Brain microvascular endothelial cell (primary cell): ENCODE data around the gene AHSG.

ENCODE experiments used
- DNase-seq: peaks from one replicate; pipeline ENCODE4 v3.0.0-alpha.2; 2020
- H3K27ac ChIP-seq: fragments of 250-450 bp; sonication (Bioruptor Pico); 2 replicates; pipeline ENCODE4 v1.5.1; 2020; ENCODE audit warnings: mild to moderate bottlenecking, moderate library complexity
- H3K27me3 ChIP-seq: fragments of 250-450 bp; sonication (Bioruptor Pico); replicated peaks from 2 replicates; pipeline ENCODE4 v1.5.1; 2020; ENCODE audit warnings: mild to moderate bottlenecking
- H3K36me3 ChIP-seq: fragments of 250-450 bp; sonication (Bioruptor Pico); replicated peaks from 2 replicates; pipeline ENCODE4 v1.5.1; 2020; ENCODE audit warnings: mild to moderate bottlenecking
- H3K4me3 ChIP-seq: 2 replicates; pipeline ENCODE4 v1.5.1; 2011; ENCODE audit warnings: low read depth, mild to moderate bottlenecking, control low read depth, low read length, moderate library complexity
- in situ Hi-C: cut with HindIII; loops from 2 replicates; pipeline ENCODE4 v1.10.0; 2017; ENCODE audit warnings: low sequenced_read_pairs, low pct_ligation_motif_present
- TF ChIP-seq, protein P1 (sequence below): IDR thresholded peaks from 2 replicates; pipeline ENCODE4 v1.5.1; 2011; ENCODE audit warnings: low read depth, mild to moderate bottlenecking, moderate library complexity, low read length, control low read depth, inconsistent platforms; ENCODE audit errors: missing control alignments

AHSG gene

GRCh38 chr3:186570096-186570940 is 42.5 kb upstream of the AHSG start, which contains the start of gene DNAJB11:
Gene DNAJB11, plus strand, starts transcription at chr3:186570720. Its CDS starts 178 bp downstream, at chr3:186570898.
- Histone ChIP-seq H3K27ac (peak within 1 kb of the TSS; percentile 92), H3K36me3 (peaks cover 20% of the 10 kb centered on the region), H3K27me3 (no peaks in the 10 kb centered on the region), H3K4me3 (peak within 1 kb of the TSS; percentile 89)
- peak; percentile 100 for DNase-seq
- TF ChIP-seq, protein P1, sequence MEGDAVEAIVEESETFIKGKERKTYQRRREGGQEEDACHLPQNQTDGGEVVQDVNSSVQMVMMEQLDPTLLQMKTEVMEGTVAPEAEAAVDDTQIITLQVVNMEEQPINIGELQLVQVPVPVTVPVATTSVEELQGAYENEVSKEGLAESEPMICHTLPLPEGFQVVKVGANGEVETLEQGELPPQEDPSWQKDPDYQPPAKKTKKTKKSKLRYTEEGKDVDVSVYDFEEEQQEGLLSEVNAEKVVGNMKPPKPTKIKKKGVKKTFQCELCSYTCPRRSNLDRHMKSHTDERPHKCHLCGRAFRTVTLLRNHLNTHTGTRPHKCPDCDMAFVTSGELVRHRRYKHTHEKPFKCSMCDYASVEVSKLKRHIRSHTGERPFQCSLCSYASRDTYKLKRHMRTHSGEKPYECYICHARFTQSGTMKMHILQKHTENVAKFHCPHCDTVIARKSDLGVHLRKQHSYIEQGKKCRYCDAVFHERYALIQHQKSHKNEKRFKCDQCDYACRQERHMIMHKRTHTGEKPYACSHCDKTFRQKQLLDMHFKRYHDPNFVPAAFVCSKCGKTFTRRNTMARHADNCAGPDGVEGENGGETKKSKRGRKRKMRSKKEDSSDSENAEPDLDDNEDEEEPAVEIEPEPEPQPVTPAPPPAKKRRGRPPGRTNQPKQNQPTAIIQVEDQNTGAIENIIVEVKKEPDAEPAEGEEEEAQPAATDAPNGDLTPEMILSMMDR, result no peak
- in situ Hi-C loops, result no loop called here

DNA sequence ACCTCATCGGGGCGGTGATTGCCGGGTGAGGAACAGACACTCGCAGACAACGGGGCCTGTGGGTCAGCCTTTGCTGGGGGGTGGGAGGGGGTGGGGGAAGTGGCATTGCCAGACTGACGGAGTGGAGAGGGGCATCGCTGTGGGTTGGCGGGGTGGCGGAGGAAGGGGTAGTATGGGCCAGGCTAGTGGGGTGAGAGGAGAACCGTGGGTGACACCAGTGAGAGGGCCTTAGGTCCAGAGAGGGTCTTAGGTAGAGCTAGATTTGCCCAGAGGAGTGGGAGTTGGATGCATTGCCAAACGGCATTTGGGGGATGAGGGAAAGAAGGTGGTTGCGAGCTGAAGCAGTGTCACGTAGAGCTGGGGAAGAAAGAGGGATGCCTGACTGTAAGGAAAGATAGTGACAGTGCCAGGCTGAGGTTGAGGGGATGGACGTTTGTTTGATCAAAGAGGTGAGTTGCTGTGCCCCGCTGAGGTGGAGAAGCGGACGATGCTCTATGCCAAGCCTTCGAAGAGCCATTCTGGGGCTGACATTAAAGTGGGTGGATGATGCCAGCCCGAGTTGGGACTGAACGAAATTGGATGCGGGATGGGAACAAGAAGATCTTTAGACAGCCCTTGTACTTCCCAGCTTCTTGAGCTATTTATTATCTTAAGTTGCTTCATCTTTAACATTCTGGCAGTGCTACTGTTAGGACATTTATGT is 41.8 kb upstream of the AHSG start:
- Histone ChIP-seq H3K27me3 (no peaks in the 10 kb centered on the region), H3K36me3 (peaks cover 28% of the 10 kb centered on the region), H3K27ac (peak overlapping the region; percentile 92), H3K4me3 (peak overlapping the region; percentile 89)
- no peak for DNase-seq
- TF ChIP-seq, protein P1, result no peak
- in situ Hi-C loops, result no loop called here

GRCh38 chr3:186571644-186572013 is 41.2 kb upstream of the AHSG start:
- Histone ChIP-seq H3K27ac (no peak overlapping the region), H3K27me3 (no peaks in the 10 kb centered on the region), H3K36me3 (peaks cover 34% of the 10 kb centered on the region), H3K4me3 (peak overlapping the region; percentile 89)
- DNase-seq, result no peak
- in situ Hi-C loops, result no loop called here
- TF ChIP-seq, protein P1, result no peak

GRCh38 chr3:186577521-186577920 is 35.3 kb upstream of the AHSG start:
- TF ChIP-seq, protein P1, result no peak
- in situ Hi-C loops, result no loop called here
- Histone ChIP-seq H3K27ac (no peak overlapping the region), H3K36me3 (peaks cover 54% of the 10 kb centered on the region), H3K27me3 (no peaks in the 10 kb centered on the region), H3K4me3 (no peak overlapping the region)
- no peak for DNase-seq

- in situ Hi-C loops, result no loop called here
- no peak overlapping the region for H3K27ac ChIP-seq
Measured at GRCh38 chr3:186580785-186581184, 32.1 kb upstream of the AHSG start.

More at GRCh38 chr3:186580785-186581184, 32.1 kb upstream of the AHSG start:
- DNase-seq, result no peak
- Histone ChIP-seq H3K36me3 (peaks cover 60% of the 10 kb centered on the region), H3K27me3 (no peaks in the 10 kb centered on the region), H3K4me3 (no peak overlapping the region)
- TF ChIP-seq, protein P1, result no peak
